Right cardiac atrium (tissue), 5 donors: ENCODE measurements around the gene TFPT. TPM values are rescaled to one million over a fixed set of nuclear protein-coding genes. Genes with fewer than 3 reads are reported as not detected.

Experiments
- ATAC-seq, 2 donors: fragments of 200-7000 bp; cut with Tn5 transposase; one replicate each; pipeline versions ENCODE4 v1.8.0 to v1.9.1; 2020; ENCODE audit warnings: moderate library complexity in 2 of 2, mild to moderate bottlenecking in 1 of 2
- DNase-seq, 3 donors: peaks; one replicate each; pipeline ENCODE4 v3.0.0-alpha.2; 2020
- H3K27ac ChIP-seq: one replicate; pipeline ENCODE4 v1.5.1; 2013; ENCODE audit warnings: mild to moderate bottlenecking, low read length, control low read depth, moderate library complexity
- H3K27me3 ChIP-seq: one replicate; pipeline ENCODE4 v1.6.1; 2013; ENCODE audit not compliant: control insufficient read depth, insufficient read depth
- H3K4me1 ChIP-seq: one replicate; pipeline ENCODE4 v1.6.1; 2013; ENCODE audit warnings: low read length; ENCODE audit not compliant: control insufficient read depth, insufficient read depth
- H3K4me3 ChIP-seq: one replicate; pipeline ENCODE4 v1.5.1; 2013; ENCODE audit warnings: low read length, control low read depth
- H3K9me3 ChIP-seq: one replicate; pipeline ENCODE4 v1.6.1; 2013; ENCODE audit warnings: low read length; ENCODE audit not compliant: control insufficient read depth
- WGBS: extraction: QIAGEN DNeasy Blood & Tissue Kit; methylation state at CpG from one replicate; pipeline ENCODE4 v1.1.7; 2013; 5-methylcytosine and 5-hydroxymethylcytosine counted together
- intact Hi-C, 4 donors: fragments of 100-400 bp; cut with DNase I; formaldehyde crosslinking; loops; one replicate each; pipeline versions ENCODE4 v1.11.0 to v1.14.0; 2022 to 2023
- polyA plus RNA-seq: library from polyadenylated mRNA; stranded (reverse); fragments of 200-250 nt; gene quantifications from one replicate; pipeline ENCODE4 v1.2.3, GENCODE V29; 2013
- total RNA-seq, 4 donors: library from RNA; stranded (reverse); fragmentation: NEBNext Ultra II Directional; extraction: Animal tissue kit (Norgen Biotek cat#: 25700); gene quantifications; one replicate each; pipeline ENCODE4 v1.2.1, GENCODE V29; 2021
- donor health status: healthy with polysubstance abuse.
- donor health status: DM: no; HTN: yes; CAD: no.
- donor health status: DM: no; HTN: no; CAD: no.
- donor health status: DM: no; HTN: yes; CAD: no; lungs with severe emphysema.
- donor health status: DM: yes; HTN: yes; CAD: no.

Gene TFPT
- total and polyA plus RNA-seq, 5 donors: 15.8 to 19.8 (median 16.9) TPM

DNA sequence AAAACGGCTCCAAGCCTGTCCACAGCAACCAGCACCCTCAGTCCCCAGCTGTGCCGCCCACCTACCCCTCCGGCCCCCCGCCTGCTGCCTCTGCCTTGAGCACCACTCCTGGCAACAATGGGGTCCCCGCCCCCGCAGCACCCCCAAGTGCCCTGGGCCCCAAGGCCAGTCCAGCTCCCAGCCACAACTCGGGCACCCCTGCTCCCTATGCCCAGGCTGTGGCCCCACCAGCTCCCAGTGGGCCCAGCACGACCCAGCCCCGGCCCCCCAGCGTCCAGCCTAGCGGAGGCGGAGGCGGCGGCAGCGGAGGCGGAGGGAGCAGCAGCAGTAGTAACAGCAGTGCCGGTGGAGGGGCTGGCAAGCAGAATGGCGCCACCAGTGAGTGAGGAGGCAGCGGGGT lies 32.7 kb upstream of the TFPT start:
- H3K27ac ChIP-seq: no peak overlapping the region
- WGBS: 74% methylated on average over 19 of the region's 19 CpGs
- DNase-seq (peak in 1 of 3 donors; percentile 72), ATAC-seq (no peak)
- H3K4me3 ChIP-seq: no peak overlapping the region
- no peaks in the 10 kb centered on the region for H3K9me3 ChIP-seq
- H3K4me1 ChIP-seq: no peaks in the 10 kb centered on the region
- H3K27me3 ChIP-seq: no peaks in the 10 kb centered on the region
- intact Hi-C loops: no loop called here

DNA sequence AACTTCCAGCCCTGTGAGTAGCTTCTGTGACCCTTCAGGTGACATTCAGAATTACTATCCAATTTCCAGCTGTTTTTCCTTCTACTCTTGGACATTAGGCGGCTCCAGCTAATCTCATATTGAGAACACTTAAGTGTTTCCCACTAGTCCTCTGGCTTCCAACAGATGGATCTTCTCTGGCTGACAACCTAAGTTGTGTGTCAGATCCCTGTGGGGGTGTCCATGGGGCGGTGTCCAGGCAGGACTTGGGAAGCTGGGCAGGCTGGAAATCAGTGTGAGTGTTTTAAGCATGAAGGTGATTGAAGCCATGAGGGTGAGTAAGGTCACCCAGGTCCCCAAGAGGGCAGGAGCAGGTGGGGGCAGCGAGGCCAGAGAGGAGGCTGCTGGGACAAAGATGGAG lies 32.2 kb upstream of the TFPT start:
- 65% methylated on average over 3 of the region's 3 CpGs for WGBS
- Histone ChIP-seq H3K4me1 (no peaks in the 10 kb centered on the region), H3K27me3 (no peaks in the 10 kb centered on the region), H3K9me3 (no peaks in the 10 kb centered on the region), H3K4me3 (no peak overlapping the region), H3K27ac (no peak overlapping the region)
- intact Hi-C loops: no loop called here
- DNase-seq (peak; percentile 55 to 77 (median 70)), ATAC-seq (peak; percentile 4 to 19)

DNA sequence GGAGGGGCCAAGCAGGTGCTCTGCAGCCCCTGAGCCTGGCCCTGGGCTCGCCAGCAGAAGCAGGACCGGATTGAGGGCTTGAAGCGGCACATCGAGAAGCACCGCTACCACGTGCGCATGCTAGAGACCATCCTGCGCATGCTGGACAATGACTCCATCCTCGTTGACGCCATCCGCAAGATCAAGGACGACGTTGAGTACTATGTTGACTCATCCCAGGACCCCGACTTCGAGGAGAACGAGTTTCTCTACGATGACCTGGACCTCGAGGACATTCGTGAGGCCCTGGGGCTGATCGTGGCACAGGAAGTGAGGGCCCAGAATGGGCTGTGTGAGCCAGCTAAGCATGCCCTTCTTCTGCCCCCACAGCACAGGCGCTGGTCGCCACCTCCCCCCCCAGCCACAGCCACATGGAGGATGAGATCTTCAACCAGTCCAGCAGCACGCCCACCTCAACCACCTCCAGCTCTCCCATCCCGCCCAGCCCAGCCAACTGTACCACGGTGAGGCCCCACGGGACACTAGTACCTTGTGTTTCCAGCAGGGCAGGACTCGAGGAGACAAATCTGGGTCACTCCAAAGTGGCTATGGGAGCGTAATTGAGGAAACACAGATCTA lies 30.2 kb upstream of the TFPT start:
- DNase-seq (peak in 1 of 3 donors; percentile 56), ATAC-seq (no peak)
- WGBS: 91% methylated on average over 28 of the region's 28 CpGs
- H3K27me3 ChIP-seq: no peaks in the 10 kb centered on the region
- H3K9me3 ChIP-seq: no peaks in the 10 kb centered on the region
- no peak overlapping the region for H3K4me3 ChIP-seq
- intact Hi-C loops: no loop called here
- H3K27ac ChIP-seq: no peak overlapping the region
- no peaks in the 10 kb centered on the region for H3K4me1 ChIP-seq

DNA sequence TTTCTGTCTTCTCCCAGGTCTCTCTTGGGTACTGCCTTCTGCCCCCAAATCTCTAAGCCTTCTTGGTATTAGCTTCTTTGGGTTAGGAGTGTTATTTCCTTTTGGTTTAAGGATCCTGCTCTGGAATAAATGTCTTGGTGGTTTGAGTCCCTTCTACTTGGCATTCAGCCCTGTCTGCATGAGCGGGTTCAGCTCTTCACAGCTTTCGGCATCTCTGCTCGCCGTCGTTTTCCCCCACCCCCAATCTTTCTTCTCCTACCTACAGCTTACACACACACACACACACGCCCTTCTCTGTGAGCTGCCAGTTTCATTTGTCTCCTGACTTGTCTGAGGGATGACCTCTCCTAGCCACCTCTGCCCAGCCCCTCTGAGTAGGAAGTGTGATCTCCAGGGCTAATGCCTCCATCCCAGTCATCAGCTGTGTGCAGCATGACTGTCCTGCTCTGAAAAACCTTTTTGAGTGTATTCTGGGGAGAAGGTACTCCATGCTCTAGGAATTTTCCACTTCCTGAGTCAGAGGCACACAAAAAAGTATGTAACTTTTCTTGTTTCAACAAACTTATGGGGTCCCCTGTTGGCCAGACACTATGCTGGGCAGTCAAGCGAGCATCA lies 26.8 kb upstream of the TFPT start:
- Histone ChIP-seq H3K27me3 (no peaks in the 10 kb centered on the region), H3K4me3 (no peak overlapping the region), H3K4me1 (peaks cover 3% of the 10 kb centered on the region), H3K27ac (no peak overlapping the region), H3K9me3 (no peaks in the 10 kb centered on the region)
- intact Hi-C loops: no loop called here
- ATAC-seq (no peak), DNase-seq (no peak)
- WGBS: 84% methylated on average over 7 of the region's 7 CpGs

DNA sequence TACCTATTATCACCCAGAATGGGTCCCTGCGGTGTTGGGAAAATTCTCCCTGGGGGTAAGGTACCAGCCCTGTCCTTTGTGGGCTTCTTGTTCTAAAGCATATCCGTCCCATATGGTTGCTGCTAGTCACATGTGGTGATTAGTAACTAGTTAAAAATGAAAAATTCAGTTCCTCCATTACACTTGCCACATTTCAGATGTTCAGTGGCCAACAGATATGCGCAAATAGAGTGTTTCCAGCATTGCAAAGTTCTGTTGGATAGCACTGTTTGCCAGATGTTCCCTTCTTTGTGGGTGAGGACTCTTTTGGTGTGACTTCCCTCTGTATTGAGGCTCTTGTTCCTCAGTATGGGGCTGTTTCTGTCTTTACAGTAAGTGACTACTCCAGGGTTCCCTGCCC lies 25.9 kb upstream of the TFPT start:
- ATAC-seq (no peak), DNase-seq (no peak)
- Histone ChIP-seq H3K27ac (no peak overlapping the region), H3K4me3 (no peak overlapping the region), H3K9me3 (no peaks in the 10 kb centered on the region), H3K27me3 (no peaks in the 10 kb centered on the region), H3K4me1 (peaks cover 3% of the 10 kb centered on the region)
- 92% methylated on average over 3 of the region's 3 CpGs for WGBS
- intact Hi-C loops: no loop called here

DNA sequence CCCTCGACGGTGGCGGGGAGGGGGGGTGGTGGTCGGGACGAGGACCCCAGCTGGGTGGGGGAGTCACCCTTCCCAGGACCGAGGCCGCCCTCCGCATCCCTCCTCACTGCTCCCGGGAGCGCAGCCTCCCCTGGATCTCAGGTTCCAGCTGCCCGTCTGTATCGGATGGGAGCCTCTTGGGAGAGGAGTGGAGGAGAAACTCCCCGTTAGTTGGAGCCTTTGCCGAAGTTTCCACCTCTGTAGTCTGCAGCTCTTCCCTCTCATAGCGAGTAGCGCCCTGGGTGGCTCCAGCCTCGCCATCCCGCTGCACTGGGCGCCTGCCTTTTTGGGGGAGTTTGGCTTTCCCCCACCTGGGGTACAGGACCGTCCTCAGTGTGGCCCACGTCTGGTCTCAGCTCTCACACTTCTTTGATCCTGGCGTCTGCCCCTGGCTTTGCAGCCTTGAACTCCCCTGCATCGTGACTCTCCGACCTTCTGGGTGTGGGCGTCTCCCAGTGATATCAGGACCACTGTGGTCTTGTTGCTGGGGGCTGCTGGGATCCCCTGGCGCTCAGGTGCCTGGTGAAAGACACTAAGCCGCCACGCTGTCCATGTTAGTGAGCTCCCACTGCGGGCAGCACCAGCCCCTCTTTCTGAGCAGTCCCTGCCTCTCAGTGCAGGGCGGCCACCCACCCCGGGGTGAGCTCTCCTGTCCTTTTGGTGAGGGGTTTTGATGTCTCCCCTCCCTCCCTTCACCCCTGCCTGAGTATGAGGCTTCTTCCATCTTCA lies 23.2 kb upstream of the TFPT start:
- intact Hi-C loops: no loop called here
- peaks cover 5% of the 10 kb centered on the region for H3K4me1 ChIP-seq
- no peaks in the 10 kb centered on the region for H3K27me3 ChIP-seq
- peak overlapping the region; percentile 88 for H3K4me3 ChIP-seq
- 23% methylated on average over 31 of the region's 31 CpGs for WGBS
- ATAC-seq (no peak), DNase-seq (peak in 2 of 3 donors; percentile 49 to 69)
- no peak overlapping the region for H3K27ac ChIP-seq
- H3K9me3 ChIP-seq: no peaks in the 10 kb centered on the region

DNA sequence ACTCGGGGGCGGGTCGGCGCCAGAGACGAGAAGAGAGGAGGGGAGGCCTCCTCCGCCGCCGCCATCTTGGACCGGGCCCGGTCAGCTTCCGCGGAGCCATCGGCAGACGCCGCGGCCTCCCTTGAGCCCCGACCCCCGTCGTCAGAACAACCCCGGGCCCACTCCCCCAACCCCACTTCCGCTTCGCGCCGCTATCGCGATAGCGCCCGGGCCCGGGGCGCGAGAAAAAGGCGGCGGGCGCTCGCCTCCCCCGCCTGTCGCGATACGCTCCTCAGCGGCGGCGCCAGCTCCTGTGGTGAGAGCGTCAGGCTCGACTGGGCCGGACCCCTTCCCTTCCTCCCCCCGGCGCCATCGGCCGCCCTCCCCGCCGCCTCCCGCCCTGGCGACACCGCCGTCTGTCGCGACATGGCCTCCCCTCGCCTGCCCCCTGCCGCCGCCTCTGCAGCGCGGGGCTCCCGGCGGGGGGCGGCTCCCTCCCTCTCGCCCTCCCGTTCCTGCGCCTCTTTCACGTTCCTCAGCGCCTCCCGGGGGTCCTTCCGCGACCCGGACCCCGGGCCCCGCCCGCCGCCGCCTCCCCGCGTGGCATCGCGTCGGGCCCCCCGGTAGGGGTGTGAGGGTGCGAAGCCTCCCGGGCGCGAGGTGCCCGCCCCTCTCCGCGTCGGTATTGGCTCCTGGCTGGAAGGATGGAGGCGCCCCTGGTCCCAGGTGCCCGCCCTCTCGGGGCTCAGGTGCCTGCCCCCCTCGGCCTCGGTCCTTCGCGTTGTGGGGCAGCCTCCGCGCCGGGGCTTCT lies 22.4 kb upstream of the TFPT start, which contains the start of gene CNOT3:
Gene CNOT3 (plus strand): TSS at position 64 of the 790 bp plus-strand sequence. CDS start 5,217 bp downstream, outside the sequence.
- Histone ChIP-seq H3K27ac (peak within 1 kb of the TSS; percentile 54), H3K27me3 (no peaks in the 10 kb centered on the region), H3K9me3 (no peaks in the 10 kb centered on the region), H3K4me3 (peak within 1 kb of the TSS; percentile 88), H3K4me1 (peaks cover 5% of the 10 kb centered on the region)
- intact Hi-C loops: no loop called here
- peak in 2 of 3 donors; percentile 73 to 78 for DNase-seq
- under 1% methylated on average over 103 of the region's 103 CpGs for WGBS
- ATAC-seq: no peak

DNA sequence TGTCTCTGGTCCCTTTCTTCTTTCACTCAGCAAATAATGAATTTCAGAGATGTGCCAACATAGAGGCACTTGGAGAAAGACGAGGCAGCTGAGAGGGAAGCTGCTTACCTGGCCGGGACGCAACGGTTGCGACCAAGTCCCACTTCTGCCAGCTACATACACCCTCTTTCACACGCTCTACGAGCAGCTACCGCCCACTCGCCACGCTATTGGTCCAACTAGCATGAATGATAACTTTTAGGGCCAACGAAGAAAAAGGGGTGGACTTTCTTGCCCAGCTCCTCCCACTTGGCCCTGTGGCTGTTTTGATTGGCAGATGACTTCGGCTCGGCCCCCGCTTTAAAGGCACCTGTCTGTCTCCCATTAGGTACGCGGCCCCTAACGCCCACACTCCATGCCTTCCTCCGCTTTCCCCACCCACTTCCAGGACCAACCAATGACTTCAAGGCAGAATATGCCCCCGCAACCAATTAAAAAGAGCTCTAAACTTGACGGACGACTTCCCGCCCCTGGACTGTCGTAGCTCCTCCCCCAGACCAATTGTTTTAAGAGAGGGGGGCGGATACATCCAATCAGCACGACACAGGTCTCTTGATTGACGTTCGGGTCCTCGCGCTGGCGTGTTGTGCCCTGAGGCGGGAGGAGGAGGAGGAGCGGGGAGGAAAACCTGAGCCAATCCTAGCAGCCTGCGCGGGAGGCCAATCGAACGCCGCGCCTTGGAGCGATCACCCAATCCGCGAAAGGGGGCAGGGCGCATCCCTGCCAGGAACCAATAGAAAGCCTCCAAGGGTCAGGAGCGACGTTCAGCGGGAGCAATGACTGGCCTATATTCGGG lies 21.6 kb upstream of the TFPT start:
- ATAC-seq: peak; percentile 94 to 95

DNA sequence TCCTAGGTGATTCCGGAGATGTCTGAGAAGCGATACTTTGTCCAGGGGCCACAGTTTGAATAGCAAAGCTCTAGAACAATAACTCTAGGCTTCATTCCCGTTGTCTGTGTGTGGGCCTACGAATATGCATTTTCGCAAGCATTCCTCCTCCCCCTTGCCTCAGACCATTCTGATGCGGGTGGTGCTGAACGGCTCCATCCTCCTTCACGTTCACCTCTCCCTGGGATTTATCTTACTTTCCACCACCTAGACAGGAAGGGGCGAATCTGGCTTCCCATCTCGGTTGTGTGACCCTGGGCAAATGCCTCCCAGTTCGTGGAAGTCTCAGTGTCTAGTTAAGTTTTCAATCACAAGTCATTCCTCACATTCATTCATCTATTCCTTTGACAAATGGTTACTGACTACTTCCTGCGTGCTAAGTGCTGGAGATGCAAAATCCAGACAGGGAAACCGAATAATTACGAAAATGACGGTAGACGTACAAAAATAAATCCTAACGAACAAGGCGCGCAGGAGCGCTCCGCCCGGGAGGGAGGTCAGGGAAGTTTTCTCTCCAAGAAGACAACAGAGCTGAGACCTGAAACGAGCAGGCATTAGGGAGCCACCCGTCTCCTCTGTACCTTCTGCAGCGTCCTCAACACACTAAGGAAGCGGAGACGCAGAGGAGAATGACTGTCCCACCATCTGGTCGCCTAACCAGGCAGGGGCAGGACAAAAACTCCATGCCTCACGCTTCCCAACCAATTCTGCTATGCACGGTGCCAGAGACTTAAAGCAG lies 20.8 kb upstream of the TFPT start:
- peaks cover 5% of the 10 kb centered on the region for H3K4me1 ChIP-seq
- DNase-seq: peak in 1 of 3 donors; percentile 51
- H3K9me3 ChIP-seq: no peaks in the 10 kb centered on the region
- no peak for ATAC-seq
- WGBS: 3% methylated on average over 30 of the region's 30 CpGs
- H3K4me3 ChIP-seq: peak overlapping the region; percentile 54
- intact Hi-C loops: no loop called here
- H3K27ac ChIP-seq: peak overlapping the region; percentile 40
- no peaks in the 10 kb centered on the region for H3K27me3 ChIP-seq

More for the DNA sequence above, 21.6 kb upstream of the TFPT start:
- Histone ChIP-seq H3K27ac (peak overlapping the region; percentile 40), H3K27me3 (no peaks in the 10 kb centered on the region), H3K4me1 (peaks cover 5% of the 10 kb centered on the region), H3K9me3 (no peaks in the 10 kb centered on the region), H3K4me3 (peak overlapping the region; percentile 88)
- intact Hi-C loops: no loop called here
- WGBS: under 1% methylated on average over 46 of the region's 46 CpGs
- peak; percentile 99 to 100 (median 100) for DNase-seq
